ENCODE measurements around the gene SKI. TPM values are rescaled to one million over a fixed set of nuclear protein-coding genes. Genes with fewer than 3 reads are reported as not detected.

The SKI gene
- total RNA-seq, 1 experiment from 2014 or later, result 89.5 TPM

DNA sequence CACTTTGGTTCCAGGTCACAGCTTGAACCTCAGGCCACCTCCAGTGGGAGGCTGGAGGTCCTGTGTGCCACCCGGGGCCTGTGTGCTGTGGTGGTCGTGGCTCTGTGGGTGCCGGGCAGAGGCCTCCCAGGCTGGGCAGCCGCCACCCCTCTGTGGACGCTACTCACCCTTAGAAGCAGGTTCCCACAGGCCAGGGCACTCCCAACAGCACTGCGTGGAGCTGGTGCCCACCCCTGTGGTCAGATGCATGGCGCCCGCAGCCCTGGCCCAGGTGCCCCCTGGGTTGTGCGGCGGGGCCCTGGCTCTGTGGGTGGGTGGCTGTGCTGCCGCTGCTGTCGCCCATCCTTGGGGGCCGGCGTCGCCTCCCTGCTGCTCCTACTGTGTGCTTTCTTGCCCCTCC is 39.7 kb downstream of the SKI start:
- Histone ChIP-seq H2AK5ac (ENCODE audit: insufficient read length, low read length) (no peak overlapping the region), H3K9me3 (ENCODE audit: control insufficient read depth, low read depth, low read length) (no peaks in the 10 kb centered on the region), H3K4me1 (ENCODE audit: insufficient read depth, low read length) (no peaks in the 10 kb centered on the region), H3K14ac (ENCODE audit: insufficient read depth, low read length) (no peak overlapping the region), H3K79me1 (ENCODE audit: insufficient read depth, low read depth, low read length, poor library complexity, severe bottlenecking) (peaks cover 3% of the 10 kb centered on the region), H4K91ac (ENCODE audit: insufficient read length, low read depth, low read length) (no peak overlapping the region), H3K23me2 (ENCODE audit: insufficient read length, low read depth, low read length, poor library complexity, severe bottlenecking) (no peaks in the 10 kb centered on the region), H3K9ac (ENCODE audit: extremely low read depth, insufficient read length, low read length) (no peak overlapping the region), H3K23ac (ENCODE audit: insufficient read length, low read depth, low read length) (no peak overlapping the region), H2AFZ (ENCODE audit: low read length) (no peak overlapping the region), H2BK120ac (ENCODE audit: low read depth, low read length, poor library complexity, severe bottlenecking) (no peak overlapping the region), H3K18ac (ENCODE audit: insufficient read length, low read depth, low read length) (no peak overlapping the region), H2BK5ac (ENCODE audit: insufficient read length, low read length) (no peak overlapping the region), H3K27me3 (ENCODE audit: insufficient read depth, low read length) (no peaks in the 10 kb centered on the region), H4K8ac (replicated peaks; ENCODE audit: insufficient read length, low read depth, low read length) (no peak overlapping the region), H2BK12ac (ENCODE audit: insufficient read length, low read depth, low read length) (no peak overlapping the region), H3K4ac (ENCODE audit: low read depth, low read length) (no peak overlapping the region), H2BK20ac (ENCODE audit: low read depth, low read length, poor library complexity, severe bottlenecking) (no peak overlapping the region), H3K27ac (ENCODE audit: insufficient read length, low read depth, low read length) (no peak overlapping the region), H2BK15ac (ENCODE audit: low read depth, low read length) (no peak overlapping the region), H4K5ac (ENCODE audit: insufficient read length, low read depth, low read length) (no peak overlapping the region), H3K4me2 (ENCODE audit: insufficient read depth, insufficient read length, low read length) (no peak overlapping the region), H3K79me2 (ENCODE audit: insufficient read depth, low read length) (peaks cover 71% of the 10 kb centered on the region), H3T11ph (ENCODE audit: low read length) (no peak overlapping the region), H4K20me1 (ENCODE audit: control insufficient read depth, insufficient read depth, insufficient read length) (peaks cover 9% of the 10 kb centered on the region), H3K56ac (ENCODE audit: insufficient read length, low read depth, low read length) (no peak overlapping the region)
- Mint-ChIP-seq H3K9me3 (no peaks in the 10 kb centered on the region), H3K4me1 (peaks cover 29% of the 10 kb centered on the region in 2 experiments), H3K27ac (peak overlapping the region in 1 of 3 experiments; percentile 70; a peak in 1 of 7 replicates), H3K4me3 (no peak overlapping the region), H3K36me3 (ENCODE audit: insufficient read depth in 1 of 3, low read depth in 3 of 3) (no peaks in the 10 kb centered on the region), H3K27me3 (ENCODE audit: low read depth) (no peaks in the 10 kb centered on the region)
- TF ChIP-seq, protein P1, sequence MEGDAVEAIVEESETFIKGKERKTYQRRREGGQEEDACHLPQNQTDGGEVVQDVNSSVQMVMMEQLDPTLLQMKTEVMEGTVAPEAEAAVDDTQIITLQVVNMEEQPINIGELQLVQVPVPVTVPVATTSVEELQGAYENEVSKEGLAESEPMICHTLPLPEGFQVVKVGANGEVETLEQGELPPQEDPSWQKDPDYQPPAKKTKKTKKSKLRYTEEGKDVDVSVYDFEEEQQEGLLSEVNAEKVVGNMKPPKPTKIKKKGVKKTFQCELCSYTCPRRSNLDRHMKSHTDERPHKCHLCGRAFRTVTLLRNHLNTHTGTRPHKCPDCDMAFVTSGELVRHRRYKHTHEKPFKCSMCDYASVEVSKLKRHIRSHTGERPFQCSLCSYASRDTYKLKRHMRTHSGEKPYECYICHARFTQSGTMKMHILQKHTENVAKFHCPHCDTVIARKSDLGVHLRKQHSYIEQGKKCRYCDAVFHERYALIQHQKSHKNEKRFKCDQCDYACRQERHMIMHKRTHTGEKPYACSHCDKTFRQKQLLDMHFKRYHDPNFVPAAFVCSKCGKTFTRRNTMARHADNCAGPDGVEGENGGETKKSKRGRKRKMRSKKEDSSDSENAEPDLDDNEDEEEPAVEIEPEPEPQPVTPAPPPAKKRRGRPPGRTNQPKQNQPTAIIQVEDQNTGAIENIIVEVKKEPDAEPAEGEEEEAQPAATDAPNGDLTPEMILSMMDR (conservative IDR thresholded peaks at IDR 0.05), result no peak
- DNase-seq, result no peak
- no CpG with 5 or more reads among the region's 15 CpGs for WGBS (ENCODE audit: extremely low coverage, insufficient read length, low lambda C conversion rate)
